Natural killer cell (primary cell): ENCODE results near the gene DGKE. TPM values are rescaled to one million over a fixed set of nuclear protein-coding genes. Genes with fewer than 3 reads are reported as not detected.

Source experiments
- ATAC-seq, 3 donors: fragments of 150-1000 bp in 2 of 3; fragments of 200-7000 bp in 1 of 3; cut with Tn5 transposase; 1 replicate in 1 of 3; 2 replicates in 2 of 3; pipeline ENCODE4 v1.10.0; 2021; ENCODE audit warnings: mild to moderate bottlenecking in 2 of 3, moderate library complexity in 2 of 3
- DNase-seq, 2 donors: peaks; one replicate each; pipeline versions ENCODE4 v3.0.0 to v3.0.0-alpha.2; 2013 to 2021; ENCODE audit warnings: mixed read lengths in 1 of 2
- H3K27ac ChIP-seq: one replicate; pipeline ENCODE4 v1.5.1; 2013; ENCODE audit warnings: mild to moderate bottlenecking, low read length
- H3K27me3 ChIP-seq: one replicate; pipeline ENCODE4 v1.6.1; 2013; ENCODE audit warnings: low read length; ENCODE audit not compliant: control insufficient read depth, insufficient read depth
- H3K36me3 ChIP-seq: one replicate; pipeline ENCODE4 v1.6.1; 2013; ENCODE audit warnings: low read length; ENCODE audit not compliant: control insufficient read depth, insufficient read depth
- H3K4me1 ChIP-seq: one replicate; pipeline ENCODE4 v1.6.1; 2013; ENCODE audit warnings: low read length; ENCODE audit not compliant: control insufficient read depth, insufficient read depth
- H3K4me3 ChIP-seq: one replicate; pipeline ENCODE4 v1.5.1; 2013; ENCODE audit warnings: low read length
- H3K9me3 ChIP-seq: one replicate; pipeline ENCODE4 v1.6.1; 2013; ENCODE audit warnings: low read length; ENCODE audit not compliant: control insufficient read depth, insufficient read depth
- H3K27ac Mint-ChIP-seq, 2 donors: one replicate each; pipeline ENCODE4 v1.8.0; 2022; ENCODE audit warnings: mild to moderate bottlenecking in 2 of 2, mixed read lengths in 2 of 2, moderate library complexity in 1 of 2
- H3K27me3 Mint-ChIP-seq, 2 donors: one replicate each; pipeline ENCODE4 v1.8.0; 2022; ENCODE audit warnings: low read depth in 2 of 2, mixed read lengths in 2 of 2
- H3K36me3 Mint-ChIP-seq: one replicate; pipeline ENCODE4 v1.8.0; 2022; ENCODE audit warnings: mixed read lengths
- H3K4me1 Mint-ChIP-seq, 2 donors: one replicate each; pipeline ENCODE4 v1.8.0; 2022; ENCODE audit warnings: mixed read lengths in 2 of 2
- H3K4me3 Mint-ChIP-seq: one replicate; pipeline ENCODE4 v1.8.0; 2022; ENCODE audit warnings: mild to moderate bottlenecking, moderate library complexity, mixed read lengths
- H3K9me3 Mint-ChIP-seq, 2 donors: one replicate each; pipeline ENCODE4 v1.8.0; 2022; ENCODE audit warnings: mixed read lengths in 2 of 2
- WGBS: methylation state at CpG from one replicate; pipeline ENCODE4 v1.1.7; 2013; ENCODE audit warnings: missing lambda C conversion rate; ENCODE audit not compliant: insufficient coverage; 5-methylcytosine and 5-hydroxymethylcytosine counted together
- intact Hi-C: fragments of 100-400 bp; cut with micrococcal nuclease; formaldehyde crosslinking; loops from one replicate; pipeline ENCODE4 v1.14.2; 2022
- total RNA-seq, 4 donors: library from RNA; stranded (reverse); fragments of 120-200 nt in 1 of 4; gene quantifications; one replicate each; pipeline versions ENCODE4 v1.2.3 to v1.2.4, GENCODE V29; 2013 to 2022
- TF ChIP-seq, protein P1 (sequence below): fragments of 200-600 bp; IDR thresholded peaks from one replicate; pipeline ENCODE4 v1.8.0; 2022; ENCODE audit warnings: antibody characterized with exemption

Gene DGKE
- total RNA-seq, 3 donors from 2014 or later (not counting 1 experiment from before 2014, with no cell fraction given): 19.3 to 31.0 (median 29.5) TPM

GRCh38 chr17:56838687-56839086, 4.7 kb downstream of the DGKE start:
- intact Hi-C loops: no loop called here
- DNase-seq (no peak), ATAC-seq (no peak)
- Histone ChIP-seq H3K27me3 (no peaks in the 10 kb centered on the region), H3K9me3 (no peaks in the 10 kb centered on the region), H3K27ac (no peak overlapping the region), H3K4me1 (peaks cover 8% of the 10 kb centered on the region), H3K4me3 (no peak overlapping the region), H3K36me3 (peaks cover 7% of the 10 kb centered on the region)
- peaks cover 24 to 26% of the 10 kb centered on the region in 2 donors for H3K4me1 Mint-ChIP-seq
- WGBS: 100% methylated on average over 1 of the region's 3 CpGs
- no peak overlapping the region for H3K4me3 Mint-ChIP-seq
- TF ChIP-seq, protein P1, sequence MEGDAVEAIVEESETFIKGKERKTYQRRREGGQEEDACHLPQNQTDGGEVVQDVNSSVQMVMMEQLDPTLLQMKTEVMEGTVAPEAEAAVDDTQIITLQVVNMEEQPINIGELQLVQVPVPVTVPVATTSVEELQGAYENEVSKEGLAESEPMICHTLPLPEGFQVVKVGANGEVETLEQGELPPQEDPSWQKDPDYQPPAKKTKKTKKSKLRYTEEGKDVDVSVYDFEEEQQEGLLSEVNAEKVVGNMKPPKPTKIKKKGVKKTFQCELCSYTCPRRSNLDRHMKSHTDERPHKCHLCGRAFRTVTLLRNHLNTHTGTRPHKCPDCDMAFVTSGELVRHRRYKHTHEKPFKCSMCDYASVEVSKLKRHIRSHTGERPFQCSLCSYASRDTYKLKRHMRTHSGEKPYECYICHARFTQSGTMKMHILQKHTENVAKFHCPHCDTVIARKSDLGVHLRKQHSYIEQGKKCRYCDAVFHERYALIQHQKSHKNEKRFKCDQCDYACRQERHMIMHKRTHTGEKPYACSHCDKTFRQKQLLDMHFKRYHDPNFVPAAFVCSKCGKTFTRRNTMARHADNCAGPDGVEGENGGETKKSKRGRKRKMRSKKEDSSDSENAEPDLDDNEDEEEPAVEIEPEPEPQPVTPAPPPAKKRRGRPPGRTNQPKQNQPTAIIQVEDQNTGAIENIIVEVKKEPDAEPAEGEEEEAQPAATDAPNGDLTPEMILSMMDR: no peak
- no peaks in the 10 kb centered on the region for H3K27me3 Mint-ChIP-seq
- H3K9me3 Mint-ChIP-seq: no peaks in the 10 kb centered on the region
- H3K36me3 Mint-ChIP-seq: no peaks in the 10 kb centered on the region
- H3K27ac Mint-ChIP-seq: no peak overlapping the region

GRCh38 chr17:56842577-56842976, 8.6 kb downstream of the DGKE start:
- 100% methylated on average over 2 of the region's 2 CpGs for whole genome bisulfite sequencing
- H3K4me1 Mint-ChIP-seq: peaks cover 4 to 5% of the 10 kb centered on the region in 2 donors
- H3K4me1 ChIP-seq: no peaks in the 10 kb centered on the region
- no peaks in the 10 kb centered on the region for H3K9me3 Mint-ChIP-seq
- H3K4me3 Mint-ChIP-seq: no peak overlapping the region
- no peaks in the 10 kb centered on the region for H3K9me3 ChIP-seq
- H3K27me3 Mint-ChIP-seq: no peaks in the 10 kb centered on the region
- peaks cover 11% of the 10 kb centered on the region for H3K36me3 ChIP-seq
- ATAC-seq: no peak
- no peak overlapping the region for H3K27ac ChIP-seq
- H3K4me3 ChIP-seq: no peak overlapping the region
- no peak overlapping the region for H3K27ac Mint-ChIP-seq
- TF ChIP-seq, protein P1: no peak
- DNase-seq: no peak
- intact Hi-C loops: no loop called here
- no peaks in the 10 kb centered on the region for H3K36me3 Mint-ChIP-seq
- H3K27me3 ChIP-seq: no peaks in the 10 kb centered on the region

GRCh38 chr17:56845934-56846333, 12.0 kb downstream of the DGKE start:
- Histone ChIP-seq H3K27me3 (no peaks in the 10 kb centered on the region), H3K27ac (no peak overlapping the region), H3K4me1 (no peaks in the 10 kb centered on the region), H3K36me3 (peaks cover 21% of the 10 kb centered on the region), H3K4me3 (no peak overlapping the region), H3K9me3 (no peaks in the 10 kb centered on the region)
- ATAC-seq (no peak), DNase-seq (no peak)
- peaks cover 15% of the 10 kb centered on the region for H3K36me3 Mint-ChIP-seq
- no peak overlapping the region for H3K4me3 Mint-ChIP-seq
- no peak overlapping the region for H3K27ac Mint-ChIP-seq
- WGBS: no CpG with 5 or more reads among the region's 1 CpG
- TF ChIP-seq, protein P1: no peak
- H3K9me3 Mint-ChIP-seq: no peaks in the 10 kb centered on the region
- no peaks in the 10 kb centered on the region for H3K27me3 Mint-ChIP-seq
- intact Hi-C loops: no loop called here
- H3K4me1 Mint-ChIP-seq: no peaks in the 10 kb centered on the region

DNA sequence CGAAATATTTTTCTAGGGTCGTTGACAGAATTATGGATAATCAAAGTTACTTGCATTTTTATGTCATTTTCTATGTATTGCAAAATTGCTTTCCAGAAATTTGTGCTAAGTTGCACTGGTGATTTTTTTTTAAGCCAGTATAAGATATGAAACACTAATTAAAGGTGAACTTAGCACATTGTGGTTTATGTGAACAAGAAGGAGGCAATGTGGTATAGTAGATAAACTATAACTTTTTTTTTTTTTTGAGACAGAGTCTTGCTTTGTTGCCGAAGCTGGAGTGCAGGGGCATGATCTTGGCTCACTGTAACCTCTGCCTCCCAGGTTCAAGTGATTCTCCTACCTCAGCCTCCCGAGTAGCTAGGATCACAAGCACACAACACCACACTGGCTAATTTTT, 13.2 kb downstream of the DGKE start:
- ATAC-seq (no peak), DNase-seq (no peak)
- WGBS: 82% methylated on average over 2 of the region's 4 CpGs
- Mint-ChIP-seq H3K9me3 (no peaks in the 10 kb centered on the region), H3K27me3 (no peaks in the 10 kb centered on the region), H3K4me1 (no peaks in the 10 kb centered on the region), H3K4me3 (no peak overlapping the region), H3K27ac (no peak overlapping the region), H3K36me3 (peaks cover 21% of the 10 kb centered on the region)
- Histone ChIP-seq H3K27me3 (no peaks in the 10 kb centered on the region), H3K4me3 (no peak overlapping the region), H3K36me3 (peaks cover 28% of the 10 kb centered on the region), H3K9me3 (no peaks in the 10 kb centered on the region), H3K4me1 (no peaks in the 10 kb centered on the region), H3K27ac (no peak overlapping the region)
- TF ChIP-seq, protein P1: no peak
- intact Hi-C loops: no loop called here
